Measurements from ENCODE around the gene ARRDC3.

ARRDC3 gene

DNA sequence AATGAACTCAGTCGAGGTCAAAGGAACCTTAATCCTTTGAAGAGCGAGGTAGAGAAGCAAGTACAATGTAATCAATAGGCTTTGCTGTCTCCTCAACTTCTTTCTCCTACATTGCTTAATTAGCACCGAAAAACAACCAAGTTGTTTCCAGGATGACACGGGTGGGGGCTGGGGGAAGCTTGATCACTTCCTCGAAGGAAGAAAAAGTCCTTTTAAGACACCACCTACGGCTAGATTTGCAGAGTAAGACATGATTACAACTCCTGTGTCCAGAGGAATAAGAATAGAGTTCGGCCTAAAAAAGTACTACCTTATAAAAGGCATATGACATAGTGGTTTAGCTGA lies 811 bp upstream of the ARRDC3 start:
- no peak for DNase-seq

DNA sequence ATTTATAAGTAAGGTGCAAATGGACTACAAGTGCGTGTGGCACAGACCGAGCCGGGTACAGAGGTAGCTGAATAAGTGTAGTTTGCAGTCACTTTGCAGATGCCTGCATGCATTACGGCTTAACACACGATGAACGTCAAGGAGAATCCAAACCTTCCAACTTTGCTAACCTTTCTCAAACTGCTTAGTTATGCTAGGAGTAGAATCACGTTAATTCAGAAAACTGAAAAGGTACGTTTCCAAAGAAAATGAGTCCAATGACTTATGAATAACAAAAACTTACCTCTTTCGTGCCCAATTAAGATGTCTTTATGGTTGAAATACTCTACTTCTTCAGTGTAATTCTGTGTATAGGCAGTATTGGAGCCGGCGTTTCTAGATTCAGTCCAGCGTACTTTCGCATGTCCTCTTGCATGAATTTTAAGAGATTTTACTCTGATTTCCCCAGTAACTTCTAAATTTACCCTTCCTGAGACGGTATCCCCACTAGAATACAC lies 539 bp downstream of the ARRDC3 start:
- DNase-seq = peak; percentile 41

DNA sequence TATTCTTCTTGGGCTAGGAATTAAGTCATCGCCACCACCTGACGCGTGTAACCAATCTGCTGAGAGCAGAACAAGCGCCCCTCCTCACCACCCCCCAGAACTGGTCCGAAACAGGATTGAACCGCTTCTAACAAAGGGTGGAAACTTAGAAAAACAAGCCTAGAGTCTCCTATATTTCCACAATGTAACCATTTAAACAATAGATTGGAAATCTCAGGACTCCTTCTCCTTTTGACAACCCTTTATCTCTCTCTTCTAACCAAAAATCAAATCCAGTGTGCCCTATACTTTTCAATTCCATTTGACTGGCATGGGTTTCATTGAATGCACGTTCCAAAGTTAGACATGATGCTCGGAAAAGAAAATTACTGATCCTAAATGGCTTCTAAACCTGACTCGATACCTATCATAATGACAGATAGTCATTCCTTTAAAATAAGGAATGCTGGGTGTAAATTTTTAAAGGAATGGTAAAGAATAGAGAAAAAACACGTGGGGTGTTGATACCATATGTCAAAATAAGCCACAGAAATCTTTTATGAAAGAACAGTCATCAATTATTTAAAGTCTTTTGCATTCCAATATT lies 1.2 kb downstream of the ARRDC3 start:
- peak; percentile 89 for DNase-seq

DNA sequence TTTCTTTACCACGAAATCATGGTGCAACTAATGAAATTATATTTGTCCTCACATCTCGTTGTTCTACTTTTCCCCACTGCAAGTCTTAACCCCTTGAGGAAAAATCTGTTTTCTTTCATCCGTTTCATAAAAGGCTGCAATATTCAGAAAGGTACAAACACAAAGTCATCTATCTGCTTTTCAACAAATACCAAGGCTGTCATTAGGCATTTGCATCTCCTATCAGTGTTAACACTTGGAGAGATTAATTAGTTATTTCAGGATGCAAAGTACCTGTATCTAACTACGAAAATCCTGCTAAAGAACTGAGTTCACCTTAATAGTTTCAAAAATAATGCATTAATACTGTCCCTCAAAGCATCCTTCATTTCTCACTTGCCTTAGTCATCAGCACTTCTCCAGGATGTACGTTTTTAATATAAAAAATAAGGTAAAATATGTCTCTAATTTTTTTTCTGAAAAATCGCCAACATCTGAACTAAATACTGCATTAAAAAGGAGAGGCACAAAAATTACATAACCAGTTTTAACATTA lies 1.8 kb downstream of the ARRDC3 start:
- no peak for DNase-seq

DNA sequence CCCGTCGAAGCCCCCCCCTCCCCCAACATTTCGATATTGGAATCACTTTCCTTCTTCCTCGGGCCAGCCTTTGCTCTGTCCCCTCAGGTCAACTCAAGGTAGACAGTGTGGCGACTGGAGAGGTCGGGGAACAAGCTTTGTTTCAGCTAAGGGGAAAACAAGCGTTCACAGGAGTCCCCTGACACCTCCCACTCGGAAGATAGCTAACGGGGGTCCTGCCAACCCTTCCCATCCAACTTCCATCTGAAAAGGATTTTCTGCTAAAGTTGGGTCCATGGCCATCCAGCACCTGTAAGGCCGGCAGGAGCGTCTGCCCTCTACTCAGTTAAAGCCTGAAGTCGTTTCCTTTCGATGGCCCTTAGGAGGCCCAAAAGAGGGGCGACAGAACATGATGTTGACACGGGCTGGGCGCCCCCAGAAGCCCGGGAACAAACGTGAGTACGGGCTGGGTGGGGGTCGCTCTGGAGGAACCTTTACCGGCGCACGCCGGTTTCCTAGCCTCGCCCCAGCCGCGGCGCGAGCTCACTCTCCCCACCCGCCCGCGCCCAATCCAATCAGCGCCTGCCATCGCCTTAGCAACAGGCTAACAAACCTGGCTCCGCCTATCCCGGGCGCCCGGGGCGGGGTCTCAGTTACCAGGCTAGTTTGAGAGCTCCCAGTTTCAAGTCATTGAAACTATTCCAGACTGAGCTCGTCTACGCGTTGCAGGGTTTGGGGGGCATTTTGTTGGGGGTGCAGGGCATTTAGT lies 2.5 kb downstream of the ARRDC3 start:
- DNase-seq = peak; percentile 97

DNA sequence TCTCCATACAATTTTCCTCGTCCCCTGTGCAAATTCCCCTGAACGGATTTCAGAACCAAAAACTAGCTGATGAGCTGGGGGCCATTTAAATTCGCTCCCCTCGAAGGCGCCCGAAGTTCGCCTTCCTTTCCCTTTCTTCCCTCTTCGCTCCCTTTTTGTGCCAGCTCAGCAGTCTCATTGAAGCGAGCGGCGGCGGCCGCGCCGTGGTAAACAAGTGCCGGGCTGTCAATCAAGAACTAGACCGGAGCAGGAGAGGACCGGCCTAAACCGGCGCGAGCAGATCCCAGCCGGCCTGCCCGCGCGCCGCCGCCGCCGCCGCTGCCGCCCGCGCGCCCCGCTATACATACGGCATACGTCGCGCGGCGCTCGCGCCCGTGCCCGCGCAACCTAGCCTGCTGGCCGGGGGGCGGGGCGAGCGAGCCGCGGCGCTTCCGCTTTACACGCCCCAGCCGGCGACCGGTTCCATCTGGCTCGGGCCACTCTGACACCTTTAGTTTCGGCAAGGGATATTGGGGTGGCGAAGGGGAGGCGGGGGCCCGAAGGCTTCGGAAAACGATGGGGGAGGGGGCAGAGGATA lies 3.1 kb downstream of the ARRDC3 start:
- DNase-seq = peak; percentile 96

DNA sequence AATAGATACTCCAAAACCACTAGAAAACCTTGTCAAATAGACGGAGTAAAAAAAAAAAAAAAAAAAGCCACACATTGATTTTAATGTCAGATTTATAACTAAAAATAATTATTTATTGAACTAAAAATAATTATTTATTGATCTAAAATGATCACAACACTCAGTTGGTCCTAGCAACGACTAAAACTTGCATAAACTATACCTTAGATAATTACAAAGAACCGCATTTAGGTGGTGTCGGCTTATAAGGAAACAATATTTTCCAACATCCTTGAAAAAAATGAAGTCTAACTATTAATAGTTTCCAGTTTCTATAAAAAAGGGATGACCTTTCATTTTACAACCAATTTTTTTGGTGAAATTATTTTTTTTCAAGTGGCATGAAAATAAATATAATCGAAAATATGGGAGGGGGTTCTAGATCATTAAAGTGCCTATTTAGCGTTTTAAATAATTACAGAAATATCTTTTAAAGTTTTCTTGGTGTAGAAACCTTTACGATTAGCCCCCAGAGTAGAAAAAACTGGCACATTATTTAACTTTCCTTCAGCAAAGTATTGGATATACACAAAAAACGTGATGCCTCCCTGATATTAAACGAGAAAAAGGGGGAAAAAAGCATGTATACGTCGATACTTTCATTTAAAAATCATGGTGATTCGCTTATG lies 3.7 kb downstream of the ARRDC3 start:
- no peak for DNase-seq

DNA sequence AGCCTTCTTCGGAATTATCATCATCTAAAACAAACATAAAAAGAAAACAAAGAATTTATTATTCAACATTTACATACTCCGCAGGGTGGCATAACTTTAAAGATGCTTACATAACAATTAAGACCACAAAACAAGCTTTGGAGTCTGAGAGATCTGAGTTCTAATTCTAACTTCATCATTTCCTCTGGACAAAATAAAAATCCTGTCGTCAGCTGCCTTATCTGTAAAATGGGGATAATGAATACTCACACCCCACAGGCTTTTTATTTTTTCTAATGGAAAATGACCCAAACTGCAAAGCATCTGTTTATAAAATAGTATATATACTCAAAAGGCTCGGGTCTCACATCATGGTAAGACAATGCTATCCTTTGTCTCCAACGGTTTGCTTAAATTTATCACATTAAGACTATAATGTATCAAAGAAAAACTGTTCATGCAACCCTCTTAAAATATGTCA lies 4.3 kb downstream of the ARRDC3 start:
- no peak for DNase-seq

DNA sequence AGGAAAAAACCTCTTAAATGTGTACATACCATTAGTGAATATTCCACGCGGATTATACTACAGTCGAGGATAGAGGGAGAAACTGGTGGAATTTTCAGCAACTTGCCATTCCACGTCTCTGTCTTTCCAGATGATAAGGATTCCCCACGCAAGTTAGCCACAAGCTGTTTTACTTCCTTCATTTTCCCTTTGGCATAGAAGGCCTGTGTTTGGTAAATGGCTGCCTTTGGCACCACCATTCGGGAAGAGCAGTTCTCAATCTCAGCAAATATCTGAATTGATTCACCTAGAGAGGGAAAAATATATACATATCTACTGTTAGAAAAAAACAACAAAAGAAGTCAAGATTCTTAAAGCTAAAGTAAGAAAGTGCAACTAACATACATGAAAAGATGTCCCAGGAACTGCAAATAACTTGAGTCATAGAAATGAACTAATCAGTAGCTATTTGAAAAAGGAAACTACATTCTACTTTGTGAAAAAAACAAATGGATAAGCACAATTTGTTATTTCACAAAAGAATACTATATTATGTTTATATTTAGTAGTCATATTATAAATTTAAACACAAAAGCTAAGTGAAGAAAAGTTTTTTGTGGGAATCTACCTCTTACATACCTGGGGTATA lies 8.1 kb downstream of the ARRDC3 start:
- DNase-seq = no peak

DNA sequence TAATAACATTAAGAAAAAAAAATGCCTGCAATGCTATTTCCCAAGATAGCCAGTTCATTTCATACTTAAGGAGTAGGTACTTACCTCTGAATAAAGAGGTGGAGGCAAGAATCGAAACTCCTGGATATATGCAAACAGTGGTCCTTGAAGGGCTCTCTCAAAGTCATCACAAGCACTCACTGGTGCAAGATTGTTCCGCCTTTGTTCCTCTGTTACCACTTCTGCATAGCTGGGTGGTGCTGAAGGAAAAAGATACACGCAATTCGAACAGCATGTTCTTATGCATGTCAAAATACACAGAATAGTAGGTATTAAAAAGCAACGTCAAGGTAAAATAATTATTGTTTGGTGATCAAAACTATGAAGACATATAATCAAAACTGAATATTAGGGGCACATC lies 9.5 kb downstream of the ARRDC3 start:
- DNase-seq = no peak

DNA sequence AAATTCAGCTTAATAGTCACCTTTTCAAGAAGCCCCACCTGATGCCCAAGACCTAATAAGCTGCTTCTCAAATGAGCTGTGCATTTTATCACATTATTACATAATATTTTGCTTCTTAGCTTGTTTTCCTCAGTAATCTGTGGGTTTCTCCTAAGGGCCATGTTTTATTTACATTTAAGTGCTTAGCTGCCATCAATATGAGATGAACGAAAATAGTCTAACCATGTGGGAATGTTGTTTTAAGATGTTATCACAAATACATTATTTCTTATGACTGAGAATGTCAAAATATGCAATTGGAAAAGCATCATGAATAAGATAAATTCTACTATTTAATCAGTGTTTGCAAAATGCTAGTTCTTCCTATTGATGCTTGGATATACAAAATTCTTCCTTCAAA lies 10.1 kb downstream of the ARRDC3 start:
- no peak for DNase-seq

DNA sequence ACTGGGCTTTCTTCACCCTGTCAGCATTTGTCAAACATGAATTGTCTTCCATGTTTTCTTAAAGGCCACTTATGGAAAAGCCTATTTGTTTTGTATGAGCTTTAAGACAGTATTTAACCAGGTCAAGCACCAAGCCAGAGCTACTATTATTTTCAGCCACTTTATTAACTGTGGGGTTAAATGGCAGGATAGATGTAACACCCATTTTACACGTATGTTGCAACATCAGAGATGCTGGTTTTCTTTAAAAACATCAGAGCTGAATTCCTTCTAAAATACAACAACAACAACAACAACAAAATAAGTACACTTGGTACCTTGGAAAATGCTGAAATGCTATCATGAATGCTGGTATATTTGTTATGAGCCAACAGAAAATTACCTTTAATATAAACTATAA lies 13.6 kb downstream of the ARRDC3 start:
- no peak for DNase-seq

DNA sequence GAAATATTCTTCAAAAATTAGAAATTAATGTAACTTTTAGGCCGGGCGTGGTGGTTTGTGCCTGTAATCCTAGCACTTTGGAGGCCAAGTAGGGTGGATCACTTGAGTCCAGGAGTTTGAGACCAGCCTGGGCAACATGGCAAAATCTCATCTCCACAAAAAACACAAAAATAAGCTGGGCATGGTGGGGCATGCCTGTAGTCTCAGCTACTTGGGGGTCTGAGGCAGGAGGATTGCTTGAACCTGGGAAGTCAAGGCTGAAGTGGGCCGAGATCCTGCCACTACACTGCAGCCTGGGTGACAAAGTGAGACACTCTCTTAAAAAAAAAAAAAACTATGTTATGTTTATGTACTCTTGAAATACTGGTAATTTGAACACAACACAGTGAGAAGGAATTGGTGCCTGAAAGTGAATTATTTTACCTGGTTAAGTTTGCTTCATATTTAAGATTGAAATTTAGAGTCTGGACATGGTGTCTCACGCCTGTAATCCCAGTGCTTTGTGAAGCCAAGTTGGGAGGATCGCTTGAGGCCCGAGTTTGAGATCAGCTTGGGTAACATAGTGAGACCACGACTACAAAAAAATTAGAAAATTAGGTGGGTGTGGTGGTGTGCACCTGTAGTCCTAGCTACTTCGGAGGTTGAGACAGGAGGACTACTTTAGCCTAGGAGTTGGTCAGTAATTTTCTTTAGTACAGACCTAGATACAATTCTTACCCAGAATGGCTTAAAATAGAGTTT lies 15.0 kb downstream of the ARRDC3 start:
- no peak for DNase-seq

DNA sequence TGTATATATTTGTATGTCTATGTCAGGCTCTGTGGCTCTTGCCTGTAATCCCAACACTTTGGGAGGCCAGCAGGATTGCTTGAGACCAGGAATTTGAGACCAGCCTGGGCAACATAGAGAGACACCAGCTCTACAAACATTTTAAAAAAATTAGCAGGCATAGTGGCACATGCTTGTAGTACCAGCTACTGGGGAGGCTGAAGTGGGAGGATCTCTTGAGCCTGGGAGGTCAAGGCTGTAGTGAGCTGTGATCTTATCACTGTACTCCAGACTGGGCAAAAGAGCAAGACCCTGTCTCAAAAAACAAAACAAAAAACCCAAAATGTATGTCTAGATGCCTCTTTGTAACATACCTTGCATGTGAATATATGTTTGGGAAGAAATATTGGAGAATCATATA lies 15.8 kb downstream of the ARRDC3 start:
- no peak for DNase-seq

DNA sequence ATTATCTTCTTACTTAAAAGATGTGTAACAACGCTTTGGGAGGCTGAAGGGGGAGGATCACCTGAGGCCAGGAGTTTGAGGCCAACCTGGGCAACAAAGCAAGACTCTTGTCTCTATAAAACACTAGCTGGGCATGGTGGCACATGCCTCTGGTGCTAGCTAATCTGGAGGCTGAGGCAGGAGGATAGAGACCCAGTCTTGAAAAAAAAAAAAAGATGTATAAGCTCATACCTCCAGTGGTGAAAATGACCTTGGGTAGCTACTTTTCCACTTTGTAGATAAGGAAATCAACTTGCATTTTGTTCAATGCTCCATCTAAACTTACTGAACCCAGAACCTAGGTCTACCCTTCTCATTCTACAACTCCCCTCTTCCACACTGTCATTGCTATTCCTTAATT lies 16.6 kb downstream of the ARRDC3 start:
- no peak for DNase-seq

DNA sequence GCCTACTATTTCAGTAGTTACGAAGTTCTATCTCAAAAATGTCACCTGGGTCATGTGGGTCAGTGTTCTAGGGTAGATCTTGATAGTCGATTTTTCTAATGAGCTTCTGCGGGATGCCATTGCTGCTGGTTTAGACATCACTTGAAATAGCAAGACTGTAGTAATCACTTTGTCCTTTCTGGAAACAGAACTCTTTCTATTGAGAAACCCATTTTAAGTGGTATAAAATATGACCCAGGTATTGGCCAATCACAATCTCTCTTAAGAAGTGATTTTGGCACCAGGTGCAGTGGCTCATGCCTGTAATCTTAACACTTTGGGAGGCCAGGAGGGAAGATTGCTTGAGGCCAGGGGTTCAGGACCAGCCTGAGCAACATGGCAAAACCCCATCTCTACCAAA lies 17.6 kb downstream of the ARRDC3 start:
- no peak for DNase-seq

DNA sequence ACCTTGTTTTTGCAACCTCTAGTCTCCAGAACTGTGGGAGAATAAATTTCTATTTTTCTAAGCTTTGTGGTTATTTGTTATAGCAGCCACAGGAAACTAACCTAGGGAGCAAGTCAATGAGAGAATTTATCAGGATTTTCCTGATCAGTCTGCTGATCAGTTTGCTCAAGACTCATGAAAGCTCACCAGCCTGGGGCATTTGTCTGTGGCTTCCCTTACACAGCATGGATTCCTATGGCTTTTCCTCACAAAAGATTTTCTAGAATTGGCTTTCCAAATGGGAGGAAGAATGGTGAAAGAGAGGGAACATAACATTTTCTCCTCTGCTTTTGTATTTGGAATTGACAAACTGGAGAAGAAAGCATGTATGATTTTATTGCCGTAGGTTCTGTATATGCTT lies 20.2 kb downstream of the ARRDC3 start:
- no peak for DNase-seq

DNA sequence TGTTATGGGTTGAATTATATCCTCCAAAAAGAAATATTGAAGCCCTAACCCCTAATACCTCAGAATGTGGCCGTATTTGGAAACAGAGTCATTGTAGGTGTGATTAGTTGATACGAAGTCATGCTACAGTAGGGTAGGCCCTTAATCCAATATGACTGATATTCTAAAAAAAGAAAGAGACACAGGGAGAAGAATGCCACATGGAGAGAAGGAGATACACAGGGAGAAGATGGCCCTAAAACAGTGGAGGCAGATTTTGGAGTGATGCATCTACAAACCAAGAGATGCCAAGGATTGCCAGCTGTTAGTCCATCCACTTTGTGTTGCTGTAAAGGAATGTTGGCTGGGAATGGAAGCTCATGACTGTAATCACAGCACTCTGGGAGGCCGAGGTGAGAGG lies 21.3 kb downstream of the ARRDC3 start:
- no peak for DNase-seq

DNA sequence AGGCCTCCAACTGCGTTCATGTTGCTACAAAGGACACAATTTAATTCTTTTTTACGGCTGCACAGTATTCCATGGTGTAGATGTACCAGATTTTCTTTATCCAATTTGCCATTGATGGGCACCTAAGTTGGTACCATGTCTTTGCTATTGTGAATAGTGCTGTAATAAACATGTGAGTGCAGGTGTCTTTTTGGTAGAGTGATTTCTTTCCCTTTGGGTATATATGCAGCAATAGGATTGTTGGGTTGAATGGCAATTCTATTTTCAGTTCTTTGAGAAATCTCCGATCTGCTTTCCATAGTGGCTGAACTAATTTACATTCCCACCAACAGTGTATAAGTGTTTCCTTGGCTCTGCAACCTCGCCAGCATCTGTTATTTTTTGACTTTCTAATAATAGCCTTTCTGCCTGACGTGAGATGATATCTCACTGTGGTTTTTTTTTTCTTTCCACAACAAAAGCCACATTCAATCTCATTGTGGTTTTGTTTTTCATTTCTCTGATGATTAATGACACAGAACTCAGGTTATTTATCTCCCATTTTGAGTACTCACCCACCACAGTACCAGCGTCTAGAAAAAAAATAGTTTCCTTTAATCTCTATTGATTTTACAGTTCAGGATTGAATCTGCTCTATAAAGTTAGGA lies 21.9 kb downstream of the ARRDC3 start:
- DNase-seq = peak; percentile 34

DNA sequence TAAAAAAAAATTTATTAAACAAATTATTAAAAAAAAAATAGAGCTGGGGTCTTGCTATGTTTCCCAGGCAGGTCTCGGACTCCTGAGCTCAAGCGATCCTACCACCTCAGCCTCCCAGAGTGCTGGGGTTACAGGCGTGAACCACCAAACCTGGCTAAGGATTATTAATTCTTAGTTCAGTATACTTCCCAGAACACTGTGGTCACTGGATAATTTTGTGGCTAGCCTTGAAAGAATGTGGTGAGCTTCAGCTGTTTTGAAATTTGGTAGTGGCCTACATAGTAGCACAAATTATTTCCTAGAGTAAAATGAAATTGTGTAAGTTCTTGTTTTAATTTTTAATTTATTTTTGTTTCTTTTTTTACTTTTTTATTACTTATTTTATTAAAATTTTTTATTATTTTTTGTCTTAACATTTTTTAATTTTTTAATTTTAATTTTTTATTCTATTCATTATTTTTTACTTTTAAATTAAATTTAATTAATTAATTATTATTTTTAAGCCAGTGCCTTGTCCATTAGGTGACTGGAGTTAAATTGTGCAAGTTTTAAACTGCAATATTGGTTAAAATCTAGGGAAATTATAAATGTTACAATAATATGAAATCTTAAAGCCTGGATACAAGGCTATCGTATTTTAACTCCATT lies 23.0 kb downstream of the ARRDC3 start:
- DNase-seq = no peak

DNA sequence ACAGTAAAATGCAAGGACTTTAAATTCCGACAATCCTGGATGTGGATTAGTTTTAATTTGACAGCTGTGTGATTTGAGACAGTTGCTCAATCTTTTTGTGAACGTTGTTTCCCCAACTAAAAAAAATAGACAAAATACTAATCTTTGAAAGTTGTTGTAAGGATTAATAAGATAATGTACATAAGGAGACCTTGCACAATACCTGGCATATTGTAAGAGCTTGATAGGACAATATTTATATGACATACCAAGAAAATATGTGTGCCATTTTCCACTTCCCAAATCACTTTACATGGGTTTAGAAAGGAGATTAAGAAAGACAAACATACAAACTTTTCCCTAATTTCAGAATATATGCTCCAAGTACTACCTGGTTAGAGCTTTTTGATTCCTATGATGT lies 25.3 kb downstream of the ARRDC3 start:
- DNase-seq = no peak
